Neural cell (in vitro differentiated cells): ENCODE measurements around the gene LRMDA. TPM values are rescaled to one million over a fixed set of nuclear protein-coding genes. Genes with fewer than 3 reads are reported as not detected.

Experiments
- H2AFZ ChIP-seq: fragments of 200-600, 300-800 bp; sonication (generic), shearing (Covaris generic); 2 replicates; pipeline ENCODE4 v1.6.0; 2014; ENCODE audit warnings: low read depth, mild to moderate bottlenecking, antibody characterized with exemption, low read length, moderate library complexity
- H3F3A ChIP-seq: fragments of 200-600 bp; shearing (Covaris generic); 2 replicates; pipeline ENCODE4 v1.6.1; 2016; ENCODE audit warnings: mild to moderate bottlenecking, moderate library complexity, mixed read lengths, antibody characterized with exemption, low read length; ENCODE audit not compliant: insufficient read depth, poor library complexity, severe bottlenecking
- H3K27ac ChIP-seq: fragments of 200-600, 300-800 bp; sonication (generic), shearing (Covaris generic); 2 replicates; pipeline ENCODE4 v1.5.1; 2014; ENCODE audit warnings: mild to moderate bottlenecking, low read length, moderate library complexity
- H3K27me3 ChIP-seq: fragments of 300-800, 200-600 bp; sonication (generic), shearing (Covaris generic); 2 replicates; pipeline ENCODE4 v1.6.0; 2014; ENCODE audit warnings: mild to moderate bottlenecking, low read depth, low read length, moderate library complexity; ENCODE audit not compliant: insufficient read depth
- H3K36me3 ChIP-seq: fragments of 300-800, 200-600 bp; sonication (generic), shearing (Covaris generic); 2 replicates; pipeline ENCODE4 v1.5.1; 2014; ENCODE audit warnings: mild to moderate bottlenecking, antibody characterized with exemption, low read length, moderate library complexity; ENCODE audit not compliant: insufficient read depth
- H3K4me2 ChIP-seq: fragments of 300-800, 200-600 bp; sonication (generic), shearing (Covaris generic); 2 replicates; pipeline ENCODE4 v1.6.0; 2014; ENCODE audit warnings: mild to moderate bottlenecking, low read length
- H3K4me3 ChIP-seq: fragments of 300-800, 200-600 bp; sonication (generic), shearing (Covaris generic); 2 replicates; pipeline ENCODE4 v1.5.1; 2014; ENCODE audit warnings: mild to moderate bottlenecking, low read length, moderate library complexity
- H3K79me2 ChIP-seq: fragments of 200-600 bp; shearing (Covaris generic); replicated peaks from 2 replicates; pipeline ENCODE4 v1.6.0; 2014; ENCODE audit warnings: mild to moderate bottlenecking, low read length, moderate library complexity; ENCODE audit not compliant: insufficient read depth
- H3K9ac ChIP-seq: fragments of 300-800, 200-600 bp; sonication (generic), shearing (Covaris generic); 2 replicates; pipeline ENCODE4 v1.6.1; 2016; ENCODE audit warnings: mild to moderate bottlenecking, low read length, mixed read lengths
- H3K9me2 ChIP-seq: fragments of 200-600 bp; shearing (Covaris generic); 2 replicates; pipeline ENCODE4 v1.6.1; 2016; ENCODE audit warnings: mild to moderate bottlenecking, low read length, mixed read lengths; ENCODE audit not compliant: insufficient read depth
- H3K9me3 ChIP-seq: fragments of 200-600, 300-800 bp; sonication (generic), shearing (Covaris generic); 2 replicates; pipeline ENCODE4 v1.6.1; 2016; ENCODE audit warnings: mild to moderate bottlenecking, mixed run types, low read length, moderate library complexity, mixed read lengths
- H4K20me1 ChIP-seq: fragments of 200-600 bp; shearing (Covaris generic); 2 replicates; pipeline ENCODE4 v1.6.1; 2016; ENCODE audit warnings: mild to moderate bottlenecking, mixed run types; ENCODE audit not compliant: insufficient read depth
- EP300 ChIP-seq: fragments of 450-650 bp; conservative IDR thresholded peaks from 2 replicates; pipeline ENCODE4 v1.6.1; 2014; ENCODE audit warnings: antibody characterized with exemption, mild to moderate bottlenecking, moderate library complexity; ENCODE audit not compliant: poor library complexity, severe bottlenecking
- EZH2 ChIP-seq: fragments of 200-600, 300-800 bp; shearing (Covaris generic), sonication (generic); IDR thresholded peaks from 2 replicates; pipeline ENCODE4 v1.6.1; 2014; ENCODE audit warnings: antibody characterized with exemption, low read length, borderline replicate concordance, mild to moderate bottlenecking; ENCODE audit not compliant: insufficient read depth, poor library complexity, severe bottlenecking
- MXI1 ChIP-seq: fragments of 450-650 bp; conservative IDR thresholded peaks from 2 replicates; pipeline ENCODE4 v1.6.1; 2014; ENCODE audit warnings: antibody characterized with exemption, mild to moderate bottlenecking; ENCODE audit not compliant: poor library complexity, severe bottlenecking
- POLR2AphosphoS5 ChIP-seq: IDR thresholded peaks from 2 replicates; pipeline ENCODE4 v1.6.1; 2012
- RAD21 ChIP-seq: fragments of 450-650 bp; conservative IDR thresholded peaks from 2 replicates; pipeline ENCODE4 v1.6.1; 2014; ENCODE audit warnings: antibody characterized with exemption, mild to moderate bottlenecking, moderate library complexity
- SMC3 ChIP-seq: fragments of 450-650 bp; conservative IDR thresholded peaks from 2 replicates; pipeline ENCODE4 v1.6.1; 2014; ENCODE audit warnings: antibody characterized with exemption, mild to moderate bottlenecking, moderate library complexity; ENCODE audit not compliant: poor library complexity
- TAF1 ChIP-seq: IDR thresholded peaks from 2 replicates; pipeline ENCODE4 v1.6.1; 2012; ENCODE audit warnings: low read depth
- polyA plus RNA-seq: library from polyadenylated mRNA; depleted of rRNA; stranded (reverse); fragments of >200 nt; gene quantifications from 2 replicates; pipeline ENCODE4 v1.2.3, GENCODE V29; 2014
- TF ChIP-seq, protein P1 (sequence below): fragments of 450-650 bp; IDR thresholded peaks from 2 replicates; pipeline ENCODE4 v1.5.1; 2014; ENCODE audit warnings: antibody characterized with exemption, mild to moderate bottlenecking, moderate library complexity; ENCODE audit not compliant: poor library complexity, severe bottlenecking
- TF ChIP-seq, protein P2 (sequence below): IDR thresholded peaks from 2 replicates; pipeline ENCODE4 v1.6.1; 2012; ENCODE audit warnings: borderline replicate concordance

LRMDA gene
- polyA plus RNA-seq, 1 donor from 2014 or later, result 5.6 TPM

DNA sequence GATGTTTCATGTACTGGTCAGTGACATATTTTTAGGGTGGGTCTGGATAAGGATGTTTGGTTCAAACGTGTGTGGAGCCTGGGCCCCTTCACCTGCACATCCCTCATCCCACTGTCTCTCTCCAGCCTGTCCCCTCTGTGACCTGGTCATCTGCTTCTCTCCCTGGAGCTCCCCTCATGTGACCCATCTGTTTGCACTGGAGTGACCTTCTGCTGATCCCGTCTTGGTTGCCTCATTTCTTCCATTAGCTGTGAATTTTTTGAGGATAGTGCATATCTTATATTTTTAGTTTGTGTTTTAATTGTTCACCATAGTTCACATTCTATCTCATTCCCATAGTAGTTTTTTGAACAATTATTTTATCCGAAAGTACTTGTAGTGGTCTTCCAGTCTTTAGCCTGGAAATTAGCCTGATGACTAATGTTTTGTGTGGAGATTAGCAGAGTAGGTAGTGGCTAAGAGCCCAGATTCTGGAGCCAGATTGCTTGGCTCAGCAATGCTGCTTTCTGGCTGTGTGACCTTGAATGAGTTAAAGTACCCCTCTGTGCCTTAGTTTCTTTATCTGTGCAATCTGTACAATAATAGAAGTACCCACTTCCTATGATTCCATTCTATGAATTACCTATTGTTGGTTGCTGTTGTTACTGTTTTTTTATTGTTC is 224.5 kb downstream of the LRMDA start:
- H4K20me1 ChIP-seq, result no peaks in the 10 kb centered on the region
- no peaks in the 10 kb centered on the region for H3K79me2 ChIP-seq
- no peak overlapping the region for H3K4me2 ChIP-seq
- no peaks in the 10 kb centered on the region for H3F3A ChIP-seq
- H3K36me3 ChIP-seq, result no peaks in the 10 kb centered on the region
- no peak overlapping the region for H2AFZ ChIP-seq
- H3K27ac ChIP-seq, result no peak overlapping the region
- H3K9me3 ChIP-seq, result no peaks in the 10 kb centered on the region
- no peak overlapping the region for H3K9ac ChIP-seq
- TF ChIP-seq MXI1 (no peak), RAD21 (no peak), SMC3 (no peak), TAF1 (no peak), POLR2AphosphoS5 (no peak), EZH2 (no peak), EP300 (no peak)
- TF ChIP-seq, protein P1, sequence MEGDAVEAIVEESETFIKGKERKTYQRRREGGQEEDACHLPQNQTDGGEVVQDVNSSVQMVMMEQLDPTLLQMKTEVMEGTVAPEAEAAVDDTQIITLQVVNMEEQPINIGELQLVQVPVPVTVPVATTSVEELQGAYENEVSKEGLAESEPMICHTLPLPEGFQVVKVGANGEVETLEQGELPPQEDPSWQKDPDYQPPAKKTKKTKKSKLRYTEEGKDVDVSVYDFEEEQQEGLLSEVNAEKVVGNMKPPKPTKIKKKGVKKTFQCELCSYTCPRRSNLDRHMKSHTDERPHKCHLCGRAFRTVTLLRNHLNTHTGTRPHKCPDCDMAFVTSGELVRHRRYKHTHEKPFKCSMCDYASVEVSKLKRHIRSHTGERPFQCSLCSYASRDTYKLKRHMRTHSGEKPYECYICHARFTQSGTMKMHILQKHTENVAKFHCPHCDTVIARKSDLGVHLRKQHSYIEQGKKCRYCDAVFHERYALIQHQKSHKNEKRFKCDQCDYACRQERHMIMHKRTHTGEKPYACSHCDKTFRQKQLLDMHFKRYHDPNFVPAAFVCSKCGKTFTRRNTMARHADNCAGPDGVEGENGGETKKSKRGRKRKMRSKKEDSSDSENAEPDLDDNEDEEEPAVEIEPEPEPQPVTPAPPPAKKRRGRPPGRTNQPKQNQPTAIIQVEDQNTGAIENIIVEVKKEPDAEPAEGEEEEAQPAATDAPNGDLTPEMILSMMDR, result no peak
- TF ChIP-seq, protein P2, sequence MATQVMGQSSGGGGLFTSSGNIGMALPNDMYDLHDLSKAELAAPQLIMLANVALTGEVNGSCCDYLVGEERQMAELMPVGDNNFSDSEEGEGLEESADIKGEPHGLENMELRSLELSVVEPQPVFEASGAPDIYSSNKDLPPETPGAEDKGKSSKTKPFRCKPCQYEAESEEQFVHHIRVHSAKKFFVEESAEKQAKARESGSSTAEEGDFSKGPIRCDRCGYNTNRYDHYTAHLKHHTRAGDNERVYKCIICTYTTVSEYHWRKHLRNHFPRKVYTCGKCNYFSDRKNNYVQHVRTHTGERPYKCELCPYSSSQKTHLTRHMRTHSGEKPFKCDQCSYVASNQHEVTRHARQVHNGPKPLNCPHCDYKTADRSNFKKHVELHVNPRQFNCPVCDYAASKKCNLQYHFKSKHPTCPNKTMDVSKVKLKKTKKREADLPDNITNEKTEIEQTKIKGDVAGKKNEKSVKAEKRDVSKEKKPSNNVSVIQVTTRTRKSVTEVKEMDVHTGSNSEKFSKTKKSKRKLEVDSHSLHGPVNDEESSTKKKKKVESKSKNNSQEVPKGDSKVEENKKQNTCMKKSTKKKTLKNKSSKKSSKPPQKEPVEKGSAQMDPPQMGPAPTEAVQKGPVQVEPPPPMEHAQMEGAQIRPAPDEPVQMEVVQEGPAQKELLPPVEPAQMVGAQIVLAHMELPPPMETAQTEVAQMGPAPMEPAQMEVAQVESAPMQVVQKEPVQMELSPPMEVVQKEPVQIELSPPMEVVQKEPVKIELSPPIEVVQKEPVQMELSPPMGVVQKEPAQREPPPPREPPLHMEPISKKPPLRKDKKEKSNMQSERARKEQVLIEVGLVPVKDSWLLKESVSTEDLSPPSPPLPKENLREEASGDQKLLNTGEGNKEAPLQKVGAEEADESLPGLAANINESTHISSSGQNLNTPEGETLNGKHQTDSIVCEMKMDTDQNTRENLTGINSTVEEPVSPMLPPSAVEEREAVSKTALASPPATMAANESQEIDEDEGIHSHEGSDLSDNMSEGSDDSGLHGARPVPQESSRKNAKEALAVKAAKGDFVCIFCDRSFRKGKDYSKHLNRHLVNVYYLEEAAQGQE, result no peak
- no peaks in the 10 kb centered on the region for H3K27me3 ChIP-seq
- no peaks in the 10 kb centered on the region for H3K9me2 ChIP-seq
- H3K4me3 ChIP-seq, result no peak overlapping the region

DNA sequence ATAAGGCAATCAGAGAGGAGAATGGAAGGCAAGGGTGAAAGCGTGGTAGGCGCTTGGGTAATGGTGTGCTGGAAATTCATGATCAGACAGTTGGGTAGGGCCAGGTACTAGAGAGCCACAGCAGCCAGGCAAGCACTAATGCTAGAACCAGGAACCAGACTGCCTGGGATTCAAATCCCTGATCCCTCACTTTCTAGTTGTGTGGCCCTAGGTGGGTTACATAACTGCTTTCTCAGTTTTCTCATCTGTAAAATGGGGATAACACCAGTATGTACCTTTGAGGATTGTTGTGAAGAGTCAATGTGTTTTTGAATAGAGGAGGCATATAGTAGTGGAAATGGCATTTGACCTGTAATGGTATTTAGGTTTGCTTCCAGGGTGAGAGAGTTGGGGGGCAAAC is 225.9 kb downstream of the LRMDA start:
- Histone ChIP-seq H3K36me3 (no peaks in the 10 kb centered on the region), H4K20me1 (no peaks in the 10 kb centered on the region), H3K79me2 (no peaks in the 10 kb centered on the region), H3K27me3 (no peaks in the 10 kb centered on the region), H3K4me3 (no peak overlapping the region), H3K9ac (no peak overlapping the region), H2AFZ (no peak overlapping the region), H3K4me2 (no peak overlapping the region), H3K9me2 (no peaks in the 10 kb centered on the region), H3F3A (no peaks in the 10 kb centered on the region), H3K9me3 (no peaks in the 10 kb centered on the region), H3K27ac (no peak overlapping the region)
- TF ChIP-seq MXI1 (no peak), TAF1 (no peak), RAD21 (no peak), POLR2AphosphoS5 (no peak), EZH2 (no peak), SMC3 (no peak), EP300 (no peak)
- TF ChIP-seq, protein P1, result no peak
- TF ChIP-seq, protein P2, result no peak
